Spleen (tissue), 7 donors: ENCODE data around the gene DDX17.

Source experiments
- CTCF ChIP-seq, 11 experiments: fragments of 200-600 bp in 7 of 11; fragments of 450-650 bp in 4 of 11; sonication (generic) in 4 of 11; IDR thresholded peaks in 8 of 11; conservative IDR thresholded peaks in 3 of 11; 1 replicate in 7 of 11; 2 replicates in 4 of 11; pipeline versions ENCODE4 v1.4.0 to v1.8.0; 2016 to 2021; ENCODE audit warnings: antibody characterized with exemption in 11 of 11, inconsistent platforms in 4 of 11, mild to moderate bottlenecking in 1 of 11
- POLR2A ChIP-seq, 3 donors: fragments of 450-650 bp; IDR thresholded peaks; one replicate each; pipeline ENCODE4 v1.5.1; 2017; ENCODE audit warnings: antibody characterized with exemption in 3 of 3, mild to moderate bottlenecking in 1 of 3
- POLR2AphosphoS5 ChIP-seq, 3 donors: sonication (generic); formaldehyde crosslinking; IDR thresholded peaks; one replicate each; pipeline ENCODE4 v1.5.1; 2017; ENCODE audit warnings: antibody characterized with exemption in 3 of 3
- donor health status: DM: no; HTN: no; CAD: no; lungs with moderate emphysema.
- donor health status: DM: no; HTN: no; CAD: no.
- donor health status: DM: no; HTN: no; CAD: no.

GRCh38 chr22:38482662-38483308 is 23.3 kb downstream of the DDX17 start:
- TF ChIP-seq CTCF (IDR thresholded peaks at IDR 0.05 in 8 of 11, conservative IDR thresholded peaks at IDR 0.05 in 3 of 11): no peak
- no peak for TF ChIP-seq POLR2A (IDR thresholded peaks at IDR 0.05)
- TF ChIP-seq POLR2AphosphoS5 (IDR thresholded peaks at IDR 0.05): peak in 1 of 3 donors; percentile 57
